Right cardiac atrium (tissue), 5 donors: ENCODE data around the gene SFTPD. TPM values are rescaled to one million over a fixed set of nuclear protein-coding genes. Genes with fewer than 3 reads are reported as not detected.
A peak's percentile ranks its signal among the peaks of the same experiment; 100 is the strongest.

Experiments
- ATAC-seq, 2 donors: fragments of 200-7000 bp; cut with Tn5 transposase; one replicate each; pipeline versions ENCODE4 v1.8.0 to v1.9.1; 2020; ENCODE audit warnings: moderate library complexity in 2 of 2, mild to moderate bottlenecking in 1 of 2
- DNase-seq, 3 donors: peaks; one replicate each; pipeline ENCODE4 v3.0.0-alpha.2; 2020
- H3K27ac ChIP-seq: one replicate; pipeline ENCODE4 v1.5.1; 2013; ENCODE audit warnings: mild to moderate bottlenecking, low read length, control low read depth, moderate library complexity
- H3K27me3 ChIP-seq: one replicate; pipeline ENCODE4 v1.6.1; 2013; ENCODE audit not compliant: control insufficient read depth, insufficient read depth
- H3K4me1 ChIP-seq: one replicate; pipeline ENCODE4 v1.6.1; 2013; ENCODE audit warnings: low read length; ENCODE audit not compliant: control insufficient read depth, insufficient read depth
- H3K4me3 ChIP-seq: one replicate; pipeline ENCODE4 v1.5.1; 2013; ENCODE audit warnings: low read length, control low read depth
- H3K9me3 ChIP-seq: one replicate; pipeline ENCODE4 v1.6.1; 2013; ENCODE audit warnings: low read length; ENCODE audit not compliant: control insufficient read depth
- WGBS: extraction: QIAGEN DNeasy Blood & Tissue Kit; methylation state at CpG from one replicate; pipeline ENCODE4 v1.1.7; 2013; 5-methylcytosine and 5-hydroxymethylcytosine counted together
- intact Hi-C, 4 donors: fragments of 100-400 bp; cut with DNase I; formaldehyde crosslinking; loops; one replicate each; pipeline versions ENCODE4 v1.11.0 to v1.14.0; 2022 to 2023
- polyA plus RNA-seq: library from polyadenylated mRNA; stranded (reverse); fragments of 200-250 nt; gene quantifications from one replicate; pipeline ENCODE4 v1.2.3, GENCODE V29; 2013
- total RNA-seq, 4 donors: library from RNA; stranded (reverse); fragmentation: NEBNext Ultra II Directional; extraction: Animal tissue kit (Norgen Biotek cat#: 25700); gene quantifications; one replicate each; pipeline ENCODE4 v1.2.1, GENCODE V29; 2021
- donor health status: healthy with polysubstance abuse.
- donor health status: DM: no; HTN: yes; CAD: no.
- donor health status: DM: no; HTN: no; CAD: no.
- donor health status: DM: no; HTN: yes; CAD: no; lungs with severe emphysema.
- donor health status: DM: yes; HTN: yes; CAD: no.

The SFTPD gene
- total and polyA plus RNA-seq, 5 donors = 0.23 to 1.6 (median 0.58) TPM; not detected in 1

DNA sequence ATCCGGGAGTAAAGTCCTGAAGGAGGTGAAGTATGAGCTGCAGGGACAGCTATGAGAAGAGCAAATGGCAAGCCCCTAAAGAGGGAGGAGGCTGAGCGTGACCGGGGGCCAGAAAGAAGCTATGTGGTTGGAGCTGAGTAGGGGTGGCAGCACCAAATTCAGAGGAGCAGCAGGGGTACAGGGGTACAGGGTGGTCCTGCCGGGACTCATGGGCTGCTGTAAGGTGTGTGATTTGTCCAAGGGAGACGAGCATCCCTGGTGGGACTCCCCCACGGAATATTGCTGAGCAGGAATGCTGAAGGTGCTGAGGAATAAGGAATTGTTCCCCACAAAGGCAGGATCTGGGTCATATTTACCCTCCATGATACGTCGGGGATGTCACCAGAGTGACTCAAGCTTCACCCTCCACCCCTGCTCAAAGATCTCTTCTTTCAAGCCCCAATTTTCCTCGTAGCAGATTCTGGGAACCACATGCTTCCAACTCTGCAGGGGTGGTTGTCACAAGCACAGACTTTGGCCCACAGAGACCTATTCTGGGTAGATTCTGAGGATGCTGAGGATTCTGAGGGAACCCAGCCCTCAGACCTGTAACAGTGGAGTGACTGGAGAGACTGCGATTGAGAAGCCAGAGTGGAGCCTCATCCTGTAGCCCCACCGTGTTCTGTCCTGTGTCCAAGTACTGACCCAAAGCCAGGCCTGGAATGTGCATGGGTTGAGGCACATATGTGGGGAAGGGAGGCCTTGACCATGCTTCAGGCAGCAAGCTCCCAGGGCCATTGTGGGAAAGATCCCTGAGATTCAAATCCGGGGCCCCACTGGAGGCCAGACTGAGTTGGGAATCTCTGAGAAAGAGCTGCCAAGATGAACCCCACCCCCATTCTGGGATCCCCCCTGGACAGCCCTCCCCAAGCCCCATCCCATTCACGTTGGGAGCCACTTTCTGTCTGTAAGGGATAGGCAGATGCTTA is 4.2 kb downstream of the SFTPD start:
- intact Hi-C loops = no loop called here
- H3K27me3 ChIP-seq = no peaks in the 10 kb centered on the region
- H3K9me3 ChIP-seq = no peaks in the 10 kb centered on the region
- no peak for ATAC-seq
- no peak for DNase-seq
- no peak overlapping the region for H3K27ac ChIP-seq
- 82% methylated on average over 13 of the region's 13 CpGs for WGBS
- no peaks in the 10 kb centered on the region for H3K4me1 ChIP-seq
- no peak overlapping the region for H3K4me3 ChIP-seq

DNA sequence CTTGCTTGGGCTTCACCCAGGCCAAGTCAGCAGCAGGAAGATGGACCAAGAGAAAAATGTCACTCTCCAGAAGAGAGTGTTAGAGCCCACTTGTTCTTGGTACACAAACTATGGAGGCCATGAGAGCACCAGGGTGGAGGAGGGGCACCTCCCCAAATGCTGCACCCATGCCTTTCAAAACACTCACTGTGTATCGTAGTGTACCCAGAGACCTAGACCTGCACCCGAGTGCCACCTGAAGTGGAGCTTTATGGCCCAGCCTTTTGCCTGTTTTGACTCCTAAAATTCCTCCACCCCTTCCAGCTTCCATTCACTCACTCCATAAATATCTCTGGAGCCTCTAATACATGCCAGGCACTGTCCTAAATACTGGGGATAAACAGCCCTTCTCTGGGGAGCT is 5.0 kb downstream of the SFTPD start:
- H3K4me1 ChIP-seq = no peaks in the 10 kb centered on the region
- DNase-seq (no peak), ATAC-seq (no peak)
- no peak overlapping the region for H3K27ac ChIP-seq
- H3K9me3 ChIP-seq = no peaks in the 10 kb centered on the region
- H3K27me3 ChIP-seq = no peaks in the 10 kb centered on the region
- WGBS = 95% methylated on average over 2 of the region's 2 CpGs
- no peak overlapping the region for H3K4me3 ChIP-seq
- intact Hi-C loops = no loop called here

DNA sequence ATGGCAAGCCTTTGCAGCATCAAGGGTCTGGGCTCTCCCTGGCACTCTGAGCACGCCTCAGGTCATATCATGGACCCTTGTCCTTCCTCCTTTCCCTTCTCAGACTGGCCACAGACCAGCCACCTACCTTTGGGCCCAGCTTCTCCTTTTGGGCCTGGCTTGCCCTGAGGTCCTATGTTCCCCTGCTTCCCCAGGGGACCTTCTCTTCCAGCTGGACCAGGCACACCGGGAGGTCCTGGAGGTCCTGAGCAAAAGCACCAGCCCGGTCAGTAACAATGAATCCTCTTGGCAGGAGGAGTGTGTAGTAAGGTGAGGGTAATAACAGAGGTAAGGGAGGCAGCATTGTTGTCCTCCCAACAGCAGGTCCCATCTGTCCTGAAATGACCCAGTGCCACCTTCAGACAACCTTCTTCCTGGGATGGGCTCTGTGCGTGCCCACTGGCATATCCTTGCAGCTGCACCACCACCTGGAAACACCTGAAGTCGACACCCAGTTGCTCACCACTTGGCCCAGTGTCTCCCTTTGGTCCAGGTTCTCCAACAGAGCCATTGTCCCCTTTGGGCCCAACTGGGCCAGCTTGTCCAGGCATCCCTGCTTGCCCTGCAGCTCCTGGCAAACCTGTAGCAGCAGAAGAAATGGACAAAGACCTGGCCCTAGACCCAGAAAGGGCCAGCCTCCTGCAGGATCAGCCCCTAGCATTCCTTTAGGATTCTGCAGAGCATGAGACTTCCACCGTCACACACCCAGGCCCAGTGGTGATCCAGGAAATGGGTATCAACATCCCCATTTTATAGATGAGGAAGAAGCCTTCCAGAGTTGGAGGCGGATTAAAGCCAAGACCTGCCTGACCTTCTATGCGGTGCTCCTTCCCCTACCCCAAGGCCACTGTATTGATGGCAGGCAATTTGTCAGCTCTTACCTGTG is 6.4 kb downstream of the SFTPD start:
- no peaks in the 10 kb centered on the region for H3K27me3 ChIP-seq
- no peak overlapping the region for H3K4me3 ChIP-seq
- no peaks in the 10 kb centered on the region for H3K4me1 ChIP-seq
- WGBS = 92% methylated on average over 8 of the region's 8 CpGs
- intact Hi-C loops = no loop called here
- ATAC-seq = no peak
- no peak overlapping the region for H3K27ac ChIP-seq
- H3K9me3 ChIP-seq = no peaks in the 10 kb centered on the region
- DNase-seq = no peak

DNA sequence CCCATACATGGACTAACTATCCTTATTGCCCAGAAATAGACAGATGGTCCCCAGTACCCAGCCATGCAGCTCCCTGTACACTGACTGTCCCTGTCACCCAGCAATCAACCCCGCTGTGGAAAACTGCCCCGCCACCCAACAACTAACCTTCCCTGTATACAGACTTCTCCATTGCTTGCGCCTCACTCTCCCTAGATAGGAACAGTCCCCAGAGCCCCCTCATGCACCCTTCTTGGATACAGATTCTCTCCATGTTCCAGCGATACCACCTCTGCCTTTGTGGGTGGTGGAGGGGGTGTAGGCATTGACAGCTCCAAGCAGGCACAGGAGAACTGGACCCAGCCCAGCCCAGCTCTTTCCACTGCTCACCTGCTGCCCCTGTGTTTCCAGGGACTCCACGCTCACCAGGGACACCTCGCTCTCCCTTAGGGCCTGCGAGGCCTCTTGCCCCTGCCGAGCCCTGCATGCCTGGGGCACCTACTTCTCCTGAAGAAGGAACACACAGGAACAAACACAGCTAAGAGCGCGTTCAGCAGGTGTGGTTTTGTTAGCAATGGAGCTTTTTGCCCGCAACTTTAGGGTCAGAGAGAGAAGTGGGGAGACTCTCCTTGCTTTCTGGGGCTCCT is 7.2 kb downstream of the SFTPD start:
- Histone ChIP-seq H3K9me3 (no peaks in the 10 kb centered on the region), H3K27ac (no peak overlapping the region), H3K27me3 (no peaks in the 10 kb centered on the region), H3K4me1 (no peaks in the 10 kb centered on the region), H3K4me3 (no peak overlapping the region)
- ATAC-seq (no peak), DNase-seq (peak in 1 of 3 donors; percentile 26)
- intact Hi-C loops = no loop called here
- 97% methylated on average over 11 of the region's 11 CpGs for WGBS

DNA sequence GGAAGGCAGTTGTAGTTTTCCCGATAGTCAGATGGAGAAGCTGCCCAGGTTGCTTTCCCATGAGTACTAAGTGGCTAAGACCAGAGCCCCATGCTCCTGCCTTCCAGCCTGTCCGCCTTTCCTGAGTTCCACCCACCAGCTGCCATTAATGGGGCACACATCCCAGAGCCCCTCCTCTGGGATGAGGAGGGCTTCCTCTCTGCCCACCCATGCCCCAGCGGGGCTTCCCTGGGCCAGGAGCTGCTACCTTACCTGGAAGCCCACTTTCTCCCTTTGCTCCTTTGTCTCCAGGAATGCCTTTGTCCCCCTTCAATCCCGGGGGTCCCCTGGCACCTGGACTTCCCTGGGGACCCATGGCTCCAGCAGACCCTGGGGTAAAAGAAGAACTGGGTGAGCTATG is 7.8 kb downstream of the SFTPD start:
- H3K9me3 ChIP-seq = no peaks in the 10 kb centered on the region
- intact Hi-C loops = no loop called here
- DNase-seq (no peak), ATAC-seq (no peak)
- 91% methylated on average over 4 of the region's 4 CpGs for WGBS
- H3K4me3 ChIP-seq = no peak overlapping the region
- H3K27ac ChIP-seq = no peak overlapping the region
- H3K27me3 ChIP-seq = no peaks in the 10 kb centered on the region
- H3K4me1 ChIP-seq = no peaks in the 10 kb centered on the region

DNA sequence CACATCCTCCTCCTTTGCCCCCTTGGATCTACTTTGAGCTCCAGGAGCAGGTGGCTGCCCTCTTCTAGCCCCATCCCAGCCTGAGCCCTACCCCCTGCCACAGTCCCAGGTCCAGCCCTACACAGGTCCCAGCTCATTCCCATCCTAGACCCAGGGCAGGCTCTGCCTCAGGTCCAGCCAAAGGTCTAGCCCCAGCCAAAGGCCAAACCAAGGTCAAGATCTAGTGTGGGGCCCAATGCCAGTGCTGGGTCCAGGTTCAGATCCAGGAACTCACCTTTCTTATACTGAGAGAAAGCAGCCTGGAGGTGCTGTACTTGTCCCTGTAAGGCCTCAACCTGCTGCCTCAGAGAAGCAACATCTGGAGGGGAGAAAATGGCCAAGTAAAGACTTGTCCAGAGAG is 8.5 kb downstream of the SFTPD start:
- Histone ChIP-seq H3K4me3 (no peak overlapping the region), H3K9me3 (no peaks in the 10 kb centered on the region), H3K27ac (no peak overlapping the region), H3K27me3 (no peaks in the 10 kb centered on the region), H3K4me1 (no peaks in the 10 kb centered on the region)
- peak in 1 of 3 donors; percentile 26 for DNase-seq
- intact Hi-C loops = no loop called here
- ATAC-seq = no peak

DNA sequence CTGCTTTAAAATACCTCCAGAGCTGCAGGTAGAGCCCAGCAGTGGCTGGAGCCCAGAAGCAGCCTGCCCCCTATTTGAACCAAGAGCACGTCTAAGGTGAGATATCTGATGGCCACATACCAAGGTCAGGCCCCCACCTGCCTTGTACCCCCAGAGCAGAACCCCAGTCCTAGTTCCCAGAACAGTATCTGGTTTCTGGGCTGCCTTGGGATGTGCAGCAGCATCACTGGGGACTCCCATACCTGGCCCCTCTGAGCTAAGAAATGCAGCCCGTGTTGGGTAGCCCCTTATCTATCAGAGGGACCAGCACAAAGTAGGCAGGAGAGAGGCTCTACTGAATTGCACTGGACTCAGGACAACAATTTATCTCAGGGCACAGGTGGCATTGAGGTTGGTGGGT is 8.9 kb downstream of the SFTPD start:
- WGBS = 89% methylated on average over 2 of the region's 2 CpGs
- H3K4me1 ChIP-seq = no peaks in the 10 kb centered on the region
- DNase-seq (no peak), ATAC-seq (no peak)
- no peak overlapping the region for H3K27ac ChIP-seq
- no peaks in the 10 kb centered on the region for H3K9me3 ChIP-seq
- H3K27me3 ChIP-seq = no peaks in the 10 kb centered on the region
- intact Hi-C loops = loop anchor here in 1 of 4 donors (10.0 kb wide), 1 partner anchor 115 kb away; the partner anchor contains the start of gene NUTM2E
- H3K4me3 ChIP-seq = no peak overlapping the region

DNA sequence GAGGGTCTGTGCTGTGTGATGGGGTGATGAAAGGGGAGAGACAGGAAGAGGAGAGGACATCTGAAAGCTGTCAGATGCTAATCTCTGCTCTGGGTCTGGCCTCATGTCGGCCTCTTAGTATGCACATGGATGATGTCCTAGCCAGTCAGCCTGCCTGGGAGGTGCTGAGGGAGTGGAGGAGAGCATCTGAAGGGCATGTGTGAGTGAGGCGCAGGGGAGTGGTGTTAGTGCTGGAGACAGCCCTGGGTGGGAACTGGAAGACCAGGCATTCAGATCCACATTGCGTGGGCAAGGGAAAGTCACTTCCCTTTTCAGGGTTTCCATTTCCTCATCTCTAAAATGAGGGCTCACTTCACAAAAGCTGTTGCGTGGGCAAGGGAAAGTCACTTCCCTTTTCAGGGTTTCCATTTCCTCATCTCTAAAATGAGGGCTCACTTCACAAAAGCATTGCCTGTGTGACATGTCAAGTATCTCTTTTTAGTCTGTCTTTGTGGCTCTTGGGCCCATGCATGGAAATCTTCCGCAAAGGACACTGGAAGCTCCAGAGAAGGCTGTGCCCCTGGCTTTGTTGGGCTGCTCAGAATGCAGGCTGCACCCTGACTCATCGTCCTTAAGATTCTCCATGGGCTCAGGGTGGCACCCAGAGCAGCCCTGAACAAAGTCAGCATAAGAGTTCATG is 10.0 kb downstream of the SFTPD start:
- H3K4me3 ChIP-seq = no peak overlapping the region
- WGBS = 62% methylated on average over 6 of the region's 6 CpGs
- DNase-seq = peak in 2 of 3 donors; percentile 47 to 66
- peak; percentile 60 to 72 for ATAC-seq
- no peaks in the 10 kb centered on the region for H3K9me3 ChIP-seq
- no peaks in the 10 kb centered on the region for H3K27me3 ChIP-seq
- intact Hi-C loops = loop anchor here in 1 of 4 donors (10.0 kb wide), 1 partner anchor 114 kb away; the partner anchor contains the start of gene NUTM2E
- no peaks in the 10 kb centered on the region for H3K4me1 ChIP-seq
- no peak overlapping the region for H3K27ac ChIP-seq

DNA sequence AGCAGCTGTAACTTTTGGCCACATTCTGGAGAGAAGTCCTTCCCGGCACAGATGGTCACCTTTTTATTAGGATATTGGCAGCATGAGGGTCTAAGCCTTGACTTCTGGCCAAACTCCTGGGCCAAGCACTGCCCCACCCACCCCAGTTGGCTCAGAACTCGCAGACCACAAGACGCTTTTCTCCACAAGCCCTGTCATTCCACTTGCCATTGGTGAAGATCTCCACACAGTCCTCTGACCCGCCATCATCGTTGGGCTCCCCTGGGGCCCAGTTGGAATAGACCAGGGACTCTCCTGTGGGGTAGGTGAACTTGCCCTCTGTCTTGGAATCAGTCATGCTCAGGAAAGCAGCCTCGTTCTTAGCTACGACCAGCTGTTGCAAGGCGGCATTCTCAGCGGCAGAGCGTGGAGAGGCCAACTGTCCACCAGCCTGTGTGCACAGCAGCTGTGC is 11.2 kb downstream of the SFTPD start:
- Histone ChIP-seq H3K9me3 (no peaks in the 10 kb centered on the region), H3K27ac (no peak overlapping the region), H3K4me3 (no peak overlapping the region), H3K27me3 (no peaks in the 10 kb centered on the region), H3K4me1 (no peaks in the 10 kb centered on the region)
- DNase-seq (peak in 1 of 3 donors; percentile 21), ATAC-seq (no peak)
- intact Hi-C loops = loop anchor here in 1 of 4 donors (10.0 kb wide), 1 partner anchor 113 kb away; the partner anchor contains the start of gene NUTM2E
- 90% methylated on average over 10 of the region's 10 CpGs for WGBS
